Activated CD8-positive, alpha-beta memory T cell treated with anti-CD3 and anti-CD28 coated beads, Interleukin-2, amount 50 U/mL, for 4 hours (primary cell): ENCODE data around the gene ATP5F1C.
"Not testable (repeated sequence)": the region's sequence is repeated elsewhere in the genome, so short reads cannot be mapped to it uniquely, and the experiment has no call there.

ENCODE experiments used
- DNase-seq: peaks from one replicate; pipeline ENCODE4 v3.0.0-alpha.2; 2020

The ATP5F1C gene

DNA sequence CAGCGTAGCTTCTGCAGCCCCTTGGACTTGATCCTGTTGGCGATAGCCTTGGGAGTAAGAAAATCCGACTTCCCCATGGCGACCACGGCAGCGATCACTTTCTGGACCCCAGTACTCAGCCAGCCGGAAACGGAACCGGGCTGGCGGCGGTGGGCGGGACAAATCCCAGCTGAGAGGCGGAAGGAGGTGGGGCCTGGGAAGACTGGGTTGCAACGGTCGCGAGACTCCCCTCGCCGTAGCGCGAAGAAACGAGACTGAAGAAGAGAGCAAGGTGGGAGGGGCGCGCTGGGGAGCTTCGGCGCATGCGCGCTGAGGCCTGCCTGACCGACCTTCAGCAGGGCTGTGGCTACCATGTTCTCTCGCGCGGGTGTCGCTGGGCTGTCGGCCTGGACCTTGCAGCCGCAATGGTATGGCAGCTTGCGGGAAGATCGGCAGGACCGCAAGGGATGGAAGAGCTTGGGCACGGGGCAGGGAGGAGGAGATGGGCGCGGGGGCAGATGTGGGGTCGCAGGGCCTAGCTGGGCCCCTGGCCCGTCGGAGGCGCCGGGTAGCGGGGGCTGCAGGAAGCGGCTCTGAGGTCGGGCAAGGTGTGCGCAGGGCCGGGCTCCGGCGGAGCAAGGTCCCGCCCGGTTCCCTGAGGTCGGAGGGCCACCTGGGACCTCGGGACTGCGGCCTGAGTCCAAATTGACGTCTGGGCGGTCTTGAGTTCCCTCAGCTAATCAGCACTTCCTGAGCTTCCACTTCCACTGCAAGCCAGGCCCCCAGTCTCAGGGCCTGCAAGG is at the start of gene ATP5F1C, which contains the start of gene KIN:
ATP5F1C (plus strand) TSS at position 321 of the 782 bp plus-strand sequence; CDS start at position 352, 31 bp downstream.
KIN (minus strand) TSS at position 137 of the 782 bp plus-strand sequence; CDS start at position 77, 60 bp downstream.
- peak; percentile 97 for DNase-seq

DNA sequence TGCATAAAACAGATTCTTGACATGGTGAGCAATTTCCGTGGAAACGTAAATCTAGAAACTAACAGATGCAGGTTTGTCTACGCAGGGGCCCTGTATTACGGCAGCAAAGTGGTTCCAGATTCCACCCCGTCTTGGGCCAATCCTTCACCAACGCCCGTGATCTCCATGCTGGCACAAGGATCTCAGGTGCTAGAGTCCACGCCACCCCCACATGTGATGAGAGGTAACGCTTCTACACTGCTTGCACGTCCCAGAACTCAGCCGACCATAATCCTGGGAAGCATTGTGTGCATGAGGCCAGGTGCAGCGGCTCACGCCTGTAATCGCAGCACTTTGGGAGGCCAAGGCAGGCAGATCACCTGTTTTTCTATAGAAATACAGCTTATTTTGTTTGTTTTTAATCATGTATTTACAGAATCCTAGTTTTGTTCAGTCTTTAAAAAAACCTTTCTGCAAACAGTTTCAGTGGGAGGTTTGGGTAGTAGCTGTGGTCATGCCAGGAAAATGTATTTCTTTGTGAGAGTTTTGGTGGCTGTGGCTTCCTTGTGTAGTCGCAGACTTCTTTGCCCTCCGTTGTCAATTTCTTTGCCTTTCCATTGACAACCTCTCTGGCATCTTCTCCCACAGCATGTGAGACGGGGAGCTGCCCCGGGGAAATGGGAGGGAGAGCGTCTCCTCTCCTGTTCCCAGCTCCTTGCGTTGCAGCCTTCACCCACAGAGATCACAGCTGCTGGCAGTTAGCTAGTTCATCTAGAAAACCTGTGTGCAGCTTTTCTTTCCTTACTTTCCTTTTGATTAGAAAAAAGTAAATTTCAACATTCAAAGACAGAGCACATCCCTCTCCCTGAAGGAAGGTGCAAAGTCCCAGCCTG is 49.2 kb upstream of the ATP5F1C start:
- DNase-seq: no peak

DNA sequence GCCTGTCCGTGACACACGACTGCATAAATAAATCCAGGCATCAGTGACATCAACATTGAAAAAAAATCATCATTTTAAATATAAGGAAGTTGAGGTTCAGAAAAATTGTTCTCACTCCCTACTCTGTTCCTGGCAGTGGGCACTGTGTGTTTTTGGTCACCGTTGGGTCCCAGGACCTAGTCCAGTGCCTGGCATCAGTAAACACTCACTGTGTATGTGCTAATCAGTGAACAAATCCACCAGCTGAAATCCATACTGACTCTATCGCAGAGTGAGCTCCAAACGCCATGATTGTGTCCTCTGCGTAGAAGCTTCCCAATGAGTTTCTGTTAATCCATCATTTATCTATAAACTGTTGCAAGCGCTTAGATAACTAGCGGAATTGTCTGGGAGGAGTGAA is 43.7 kb upstream of the ATP5F1C start:
- DNase-seq: no peak

DNA sequence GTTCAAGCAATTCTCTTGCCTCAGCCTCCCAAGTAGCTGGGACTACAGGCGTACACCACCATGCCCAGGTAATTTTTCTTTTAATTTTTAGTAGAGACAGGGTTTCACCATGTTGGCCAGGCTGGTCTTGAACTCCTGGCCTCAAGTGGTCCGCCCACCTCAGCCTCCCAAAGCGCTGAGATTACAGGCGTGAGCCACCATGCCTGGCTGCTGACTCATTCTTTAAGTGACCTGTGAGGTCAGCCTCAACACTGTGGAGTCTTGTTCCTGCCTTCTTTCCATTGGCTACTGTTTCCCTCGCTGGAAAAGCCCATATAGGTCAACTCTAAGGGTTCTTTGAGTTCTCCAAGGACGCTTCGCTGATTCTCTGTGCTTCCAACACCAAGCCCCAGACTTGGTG is 39.3 kb upstream of the ATP5F1C start:
- DNase-seq: not testable (repeated sequence)

DNA sequence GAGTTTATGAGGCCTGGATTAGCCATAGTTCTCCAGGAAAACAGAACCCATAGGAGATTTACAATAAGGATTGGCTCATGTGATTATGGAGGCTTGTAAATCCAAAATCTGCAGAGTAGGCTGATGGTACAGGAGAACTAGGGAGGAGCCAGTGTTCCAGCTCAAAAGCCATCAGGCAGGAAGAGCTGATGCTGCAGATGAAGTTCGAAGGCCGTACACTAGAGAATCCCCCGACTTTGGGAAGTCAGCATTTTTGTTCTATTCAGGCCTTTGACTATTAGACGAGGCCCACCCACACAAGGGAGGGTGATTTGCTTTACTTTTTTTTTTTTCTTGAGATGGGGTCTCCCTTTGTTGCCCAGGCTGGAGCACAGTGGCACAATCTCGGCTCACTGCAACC is 37.8 kb upstream of the ATP5F1C start:
- no peak for DNase-seq

DNA sequence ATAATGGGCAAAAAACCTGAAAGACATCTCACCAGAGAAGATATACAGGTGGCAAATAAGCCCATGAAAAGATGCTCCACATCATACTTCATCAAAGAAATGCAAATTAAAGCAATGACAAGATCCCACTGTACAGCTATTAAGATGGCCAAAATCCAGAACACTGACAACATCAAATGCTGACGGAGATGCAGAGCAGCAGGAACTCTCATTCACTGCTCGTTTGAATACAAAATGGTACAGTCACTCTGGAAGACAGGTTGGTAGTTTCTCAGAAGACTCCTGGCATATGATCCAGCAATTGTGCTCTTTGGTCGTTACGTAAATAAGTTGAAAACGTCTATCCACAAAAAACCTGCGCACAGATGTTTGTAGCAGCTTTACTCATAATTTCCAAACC is 35.7 kb upstream of the ATP5F1C start:
- no peak for DNase-seq

DNA sequence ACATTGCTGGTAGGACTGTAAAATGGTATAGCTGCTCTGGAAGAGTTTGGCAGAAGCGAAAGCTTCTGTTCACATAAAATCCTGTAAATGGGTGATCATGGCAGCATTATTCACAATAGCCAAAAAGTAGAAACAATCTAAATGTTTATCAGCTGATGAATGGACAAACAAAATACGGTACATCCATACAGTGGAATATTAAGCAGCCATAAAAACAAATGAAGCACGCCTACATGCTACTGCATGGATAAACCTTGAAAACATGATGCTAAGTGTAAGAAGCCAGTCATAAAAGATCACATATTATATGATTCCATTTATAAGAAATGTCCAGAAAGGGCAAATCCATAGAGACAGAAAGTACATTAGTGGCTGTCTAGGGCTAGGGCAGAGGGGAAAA is 32.9 kb upstream of the ATP5F1C start:
- DNase-seq: no peak

DNA sequence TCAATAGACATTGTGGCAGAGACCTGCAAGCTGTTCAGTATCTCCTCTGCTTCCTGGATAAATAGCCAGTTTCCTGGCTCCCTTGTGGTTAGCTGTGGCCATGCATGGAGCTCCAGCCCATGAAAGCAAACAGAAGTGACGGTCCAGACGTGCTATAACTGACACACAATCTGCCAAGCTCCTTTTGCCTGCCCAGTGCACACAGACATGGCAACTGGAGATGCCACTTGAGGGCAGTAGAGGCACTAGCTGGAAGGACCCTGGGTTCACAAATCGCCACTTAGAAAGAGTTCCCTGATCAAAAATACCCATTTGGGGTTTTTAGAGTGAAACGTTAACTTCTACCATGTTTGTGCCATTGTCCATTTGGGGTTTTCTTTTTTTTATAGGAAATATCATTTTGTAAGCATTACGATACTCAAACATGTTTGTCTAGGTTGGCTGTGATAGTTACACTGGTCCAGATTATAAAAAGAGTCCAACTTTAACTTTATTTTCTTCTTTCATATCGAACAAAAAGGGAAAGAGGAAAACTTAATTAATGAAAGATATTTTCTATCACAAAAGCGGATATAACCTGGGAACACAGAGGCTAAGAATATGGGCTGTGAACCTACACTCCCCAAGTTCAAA is 31.5 kb upstream of the ATP5F1C start:
- no peak for DNase-seq

DNA sequence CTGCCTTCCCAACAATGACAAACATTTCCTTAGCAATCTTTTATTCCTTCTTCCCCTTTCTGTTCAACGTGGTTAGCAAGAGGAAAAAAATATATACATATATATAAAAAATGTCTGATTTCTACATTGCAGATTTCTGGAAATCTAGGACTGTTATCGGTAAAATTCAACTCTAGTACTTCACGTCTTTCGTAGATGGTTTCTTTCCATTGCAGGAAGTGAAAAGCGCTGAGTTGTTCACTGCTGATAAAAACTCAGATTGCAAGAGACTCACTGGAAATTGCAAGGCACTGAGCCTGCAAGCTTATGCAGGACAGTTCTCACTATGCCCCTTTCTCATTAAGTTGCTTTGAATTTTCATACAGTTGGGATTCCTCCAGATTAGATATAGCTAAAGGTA is 24.0 kb upstream of the ATP5F1C start:
- no peak for DNase-seq

DNA sequence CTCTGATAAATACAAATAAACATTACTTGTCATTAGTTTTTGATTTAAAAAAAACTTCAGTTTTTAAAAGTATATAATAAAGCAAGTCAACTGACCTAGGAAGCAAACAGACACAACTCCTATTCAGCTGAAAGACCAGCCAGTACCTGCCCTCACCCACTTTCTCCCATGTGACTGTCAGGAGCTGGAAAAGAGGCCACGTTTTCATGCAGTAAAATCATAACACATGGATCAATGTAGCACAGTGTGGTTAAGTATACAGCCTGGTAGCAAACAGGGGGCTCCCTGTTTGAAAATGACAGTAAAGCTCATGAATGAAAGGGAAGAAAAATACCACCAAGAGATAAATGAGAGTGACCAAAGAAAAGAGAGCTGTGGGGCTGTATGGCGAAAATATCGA is 21.7 kb upstream of the ATP5F1C start:
- no peak for DNase-seq

DNA sequence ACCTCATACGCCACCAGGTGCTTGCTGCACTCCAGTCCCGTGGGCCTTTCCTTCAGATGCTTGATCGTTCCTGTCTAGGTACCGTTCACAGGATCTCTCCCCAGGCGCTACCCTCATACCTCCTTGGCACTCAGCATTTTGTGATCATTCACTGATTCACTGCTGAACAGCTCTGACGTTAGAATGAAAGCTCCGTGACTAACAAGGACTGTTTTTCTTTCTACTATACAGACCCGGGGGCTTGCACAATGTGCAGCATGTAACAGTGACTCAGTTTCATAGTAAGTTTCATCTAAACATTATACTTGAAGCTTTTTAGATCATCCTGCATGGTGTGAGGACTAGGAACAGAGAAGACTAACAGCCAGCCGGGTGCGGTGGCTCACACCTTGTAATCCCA is 20.8 kb upstream of the ATP5F1C start:
- no peak for DNase-seq

DNA sequence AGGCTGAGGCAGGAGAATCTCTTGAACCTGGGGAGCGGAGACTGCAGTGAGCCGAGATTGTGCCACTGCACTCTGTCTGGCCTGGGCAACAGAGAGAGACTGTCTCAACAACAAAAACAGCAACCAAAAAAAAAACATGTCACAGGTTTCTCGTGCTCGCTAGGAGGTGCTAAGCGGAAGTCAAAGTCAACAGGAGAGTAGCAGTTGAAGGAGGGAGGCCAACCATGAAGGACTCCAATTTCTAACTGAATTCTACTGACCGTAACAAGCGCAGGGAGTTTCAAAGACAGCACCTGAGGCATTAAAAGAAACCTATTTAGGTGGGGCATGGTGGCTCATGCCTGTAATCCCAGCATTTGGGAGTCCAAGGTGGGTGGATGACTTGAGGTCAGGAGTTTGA is 19.6 kb upstream of the ATP5F1C start:
- no peak for DNase-seq

DNA sequence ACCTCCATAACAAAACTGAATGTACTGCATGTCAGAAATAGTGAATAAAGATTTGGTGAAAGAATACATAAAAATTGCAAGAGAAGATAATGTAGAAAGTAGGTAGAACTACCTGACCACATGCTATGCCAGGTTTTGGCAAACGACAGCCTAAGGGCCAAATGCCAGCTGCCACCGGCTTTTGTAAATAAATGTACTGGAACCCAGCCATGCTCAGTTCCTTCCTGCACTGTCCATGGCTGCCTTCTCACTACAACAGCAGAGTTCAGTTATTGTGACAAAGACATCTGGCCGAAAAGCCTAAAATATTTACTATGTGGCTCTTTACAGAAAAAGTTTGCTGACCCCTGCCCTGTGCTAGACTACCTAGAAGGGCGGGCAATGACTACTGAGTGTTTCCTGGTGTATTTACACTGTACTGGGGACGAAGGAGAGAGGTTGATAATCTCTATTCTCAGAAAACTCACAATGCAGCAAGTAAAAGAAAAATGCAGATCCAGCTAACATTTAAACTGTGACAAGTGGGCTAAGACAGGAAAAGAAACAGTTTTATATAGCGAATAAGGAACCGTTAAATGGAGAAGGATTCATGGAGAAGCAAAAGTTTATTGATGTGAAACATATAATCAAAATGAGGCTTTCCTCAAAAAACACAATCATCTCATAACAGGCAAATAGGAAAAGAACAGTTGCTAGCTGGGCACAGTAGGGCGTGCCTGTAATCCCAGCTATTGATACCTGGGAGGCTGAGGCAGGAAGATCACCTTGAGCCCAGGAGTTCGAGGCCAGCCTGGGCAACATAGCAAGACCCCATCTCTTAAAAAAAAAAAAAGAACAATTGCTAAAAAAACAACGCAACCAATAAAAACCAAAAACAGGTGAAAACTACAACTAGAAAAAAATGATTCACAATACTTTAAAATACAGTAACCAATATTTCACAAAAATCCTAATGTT is 13.9 kb upstream of the ATP5F1C start:
- DNase-seq: no peak

DNA sequence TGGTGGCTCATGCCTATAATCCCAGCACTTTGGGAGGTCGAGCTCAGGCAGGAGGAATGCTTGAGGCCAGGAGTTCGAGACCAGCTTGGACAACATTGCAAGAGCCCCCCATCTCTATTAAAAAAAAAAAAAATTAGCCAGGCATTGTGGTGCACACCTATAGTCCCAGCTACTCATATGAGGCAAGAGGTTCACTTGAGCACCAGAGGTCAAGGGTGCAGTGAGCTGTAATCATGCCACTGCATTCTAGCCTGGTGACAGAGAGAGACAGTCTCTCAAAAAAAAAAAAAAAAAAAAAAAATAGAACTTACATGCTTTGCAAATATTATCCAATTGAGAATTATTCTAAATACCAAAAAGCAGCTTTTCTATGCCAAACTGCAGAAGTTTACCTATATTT is 11.2 kb upstream of the ATP5F1C start:
- no peak for DNase-seq

DNA sequence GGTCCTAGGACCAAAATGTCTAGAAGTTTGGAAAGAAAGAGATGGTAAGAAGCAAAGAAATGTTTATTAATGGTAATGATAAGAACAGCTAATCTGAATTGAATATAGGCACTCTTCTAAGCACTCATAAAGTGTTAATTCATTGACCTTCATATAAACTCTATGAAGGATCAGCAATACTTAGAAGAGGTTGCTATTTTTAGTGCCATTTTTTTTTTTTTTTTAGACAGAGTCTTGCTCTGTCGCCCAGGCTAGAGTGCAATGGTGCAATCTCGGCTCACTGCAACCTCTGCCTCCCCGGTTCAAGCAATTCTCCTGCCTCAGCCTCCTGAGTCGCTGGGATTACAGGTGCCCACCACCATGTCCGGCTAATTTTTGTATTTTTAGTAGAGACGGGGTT is 5.8 kb upstream of the ATP5F1C start:
- not testable (repeated sequence) for DNase-seq

DNA sequence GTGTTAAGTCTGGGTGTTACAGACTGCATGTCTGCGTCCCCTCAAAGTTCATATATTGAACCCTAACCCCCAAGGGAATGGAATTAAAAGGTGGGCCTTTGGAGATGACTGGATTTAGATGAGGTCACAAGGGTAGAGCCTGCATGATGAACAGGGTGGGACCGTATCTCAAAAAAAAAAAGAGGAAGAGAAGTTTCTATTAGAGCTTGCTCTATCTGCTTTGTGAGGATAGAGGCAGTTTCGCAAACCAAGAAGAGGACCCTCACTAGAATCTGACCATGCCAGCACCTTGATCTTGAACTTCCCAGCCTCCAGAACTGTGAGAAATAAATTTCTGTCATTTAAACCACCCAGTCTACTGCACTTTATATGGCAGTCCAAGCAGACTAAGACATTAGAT is 1.5 kb upstream of the ATP5F1C start:
- DNase-seq: no peak

DNA sequence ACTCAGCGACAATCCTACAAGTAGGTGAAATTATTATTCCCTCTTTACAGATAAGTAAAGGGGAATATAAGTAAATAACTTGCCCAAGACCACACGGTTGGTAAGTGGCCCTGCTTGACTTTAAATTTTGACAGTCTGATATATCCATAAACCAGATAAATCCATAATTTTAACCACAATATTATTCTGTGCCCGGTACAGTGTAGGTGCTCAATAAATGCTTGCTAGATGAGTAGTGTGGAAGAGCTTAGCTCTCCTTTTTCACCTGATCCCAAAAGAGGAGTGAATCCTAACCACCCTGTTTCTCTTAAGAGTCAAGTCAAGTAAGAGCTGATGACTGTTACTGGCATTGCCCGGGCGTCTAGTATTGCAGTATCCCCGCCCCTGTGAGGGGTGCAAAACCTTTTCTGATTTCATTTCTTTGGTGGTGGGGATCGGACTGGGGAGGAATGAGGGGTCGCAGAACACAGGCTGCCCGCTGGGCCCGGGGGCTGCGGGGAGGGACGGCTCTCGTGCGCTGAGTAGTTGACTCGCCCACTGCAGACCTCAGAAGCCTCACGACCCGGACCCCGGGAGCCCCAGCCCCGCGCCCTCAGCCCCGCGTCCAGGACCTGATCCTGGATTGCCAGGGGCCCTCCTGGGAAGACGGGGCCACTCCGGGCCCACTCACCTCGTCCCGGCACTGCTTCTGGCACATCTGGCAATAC is 674 bp upstream of the ATP5F1C start:
- DNase-seq: no peak

DNA sequence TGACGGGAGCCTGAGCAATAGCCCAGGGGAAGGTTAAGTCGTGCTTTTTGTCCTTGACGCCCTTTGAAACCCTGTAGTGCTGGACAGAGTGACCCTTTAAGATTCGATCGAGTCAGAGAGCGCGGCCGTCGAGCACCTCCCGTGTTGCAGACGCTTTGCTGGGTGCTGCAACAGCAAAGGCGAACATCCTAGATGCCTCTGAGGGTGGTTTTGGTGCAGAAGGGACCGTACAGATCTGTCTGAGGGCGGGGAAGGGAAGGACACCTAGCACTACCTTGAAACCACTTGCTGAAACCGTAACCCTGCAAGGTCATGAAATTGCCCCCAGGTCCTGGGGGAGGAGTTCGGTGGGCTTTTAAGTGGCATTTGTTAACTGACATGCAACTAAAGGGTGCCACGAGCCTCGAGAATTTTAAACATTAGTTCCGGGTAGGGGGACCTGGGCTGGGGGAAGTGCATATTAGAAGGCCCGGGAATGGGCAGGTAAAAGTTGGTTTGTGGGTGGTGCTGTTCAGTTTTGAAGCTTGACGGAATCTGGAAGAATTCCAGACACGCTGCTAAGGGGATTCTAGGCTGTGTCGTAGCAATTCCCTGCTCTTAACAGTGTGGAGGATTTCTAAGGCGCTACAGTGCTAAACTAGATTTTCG is 786 bp downstream of the ATP5F1C start:
- no peak for DNase-seq

DNA sequence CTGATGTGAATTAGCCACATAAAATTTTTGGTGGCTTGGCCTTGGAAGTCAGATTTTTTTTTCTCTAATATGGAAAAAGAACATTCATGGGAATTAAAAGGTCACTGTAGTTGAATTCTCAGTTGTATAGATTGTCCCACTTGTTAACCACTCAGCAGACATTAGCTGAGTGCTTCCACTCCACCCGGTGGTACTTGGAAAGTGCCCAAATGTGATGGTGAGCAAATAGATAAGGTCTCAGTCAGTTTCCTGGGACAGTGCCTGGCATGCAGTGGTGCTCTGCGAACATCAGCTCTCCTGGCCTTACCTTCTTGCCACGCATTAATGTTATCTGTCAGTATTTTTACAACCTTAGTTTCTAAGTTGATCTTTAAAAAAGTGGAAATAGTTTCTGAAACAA is 1.4 kb downstream of the ATP5F1C start:
- DNase-seq: no peak

DNA sequence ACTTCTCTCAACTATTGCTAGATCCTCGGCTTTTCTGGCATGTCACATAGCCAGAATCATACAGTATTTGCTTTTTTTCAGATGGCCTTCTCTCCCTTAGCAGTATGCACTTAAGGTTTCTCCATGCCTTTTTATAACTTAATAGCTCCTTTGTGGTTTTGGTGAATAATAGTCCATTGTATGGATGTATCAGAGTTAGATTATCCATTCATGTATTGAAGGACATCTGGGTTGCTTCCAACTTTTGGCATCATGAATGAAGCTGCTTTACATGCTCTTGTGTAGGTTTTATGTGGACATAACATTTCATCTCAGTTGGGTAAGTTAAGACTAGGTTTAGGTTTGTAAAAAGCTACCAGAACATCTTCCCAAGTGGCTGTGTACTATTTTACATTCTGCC is 4.6 kb downstream of the ATP5F1C start:
- DNase-seq: no peak
